Heart left ventricle (tissue), 13 donors: ENCODE measurements around the gene TEAD1.

Experiments used
- POLR2A ChIP-seq, 2 donors: fragments of 450-650 bp; IDR thresholded peaks; one replicate each; pipeline ENCODE4 v1.6.1; 2017; ENCODE audit warnings: antibody characterized with exemption in 2 of 2, mild to moderate bottlenecking in 2 of 2, moderate library complexity in 2 of 2
- TF ChIP-seq, protein P1 (sequence below), 12 donors: fragments of 200-600 bp; sonication (generic) in 4 of 12; IDR thresholded peaks; one replicate each; pipeline versions ENCODE4 v1.5.0 to v1.8.0; 2018 to 2022; ENCODE audit warnings: antibody characterized with exemption in 12 of 12, mild to moderate bottlenecking in 5 of 12
- donor health status: ischemic (EF 13 %, LVEDD 7.1; RV severe dilation, severe dysfunction).
- donor health status: DM: no; HTN: yes; CAD: no.
- donor health status: DM: no; HTN: no; CAD: no.
- donor health status: ischemic (EF 25% LVEDD 6.9; RV normal size, moderate dysfunction).
- donor health status: ischemic (EF 25% LVEDD 5.7; RV mildly dilated, moderate dysfunction).
- donor health status: ischemic (EF 35%, LVEDD 5.7; RV mildly dilated, moderate dysfunction).
- donor health status: nonischemic (EF 11% LVEDD 7.7; RV severe dilation, severe dysfunction).
- donor health status: DM: yes; HTN: yes; CAD: no.
- donor health status: PGD.
- donor health status: ischemic (EF 29% LVEDD 5.4; RV normal size, mild dysfunction).
- donor health status: nonischemic (EF 23%, LVEDD 6.1; RV moderate dilation, normal function).

DNA sequence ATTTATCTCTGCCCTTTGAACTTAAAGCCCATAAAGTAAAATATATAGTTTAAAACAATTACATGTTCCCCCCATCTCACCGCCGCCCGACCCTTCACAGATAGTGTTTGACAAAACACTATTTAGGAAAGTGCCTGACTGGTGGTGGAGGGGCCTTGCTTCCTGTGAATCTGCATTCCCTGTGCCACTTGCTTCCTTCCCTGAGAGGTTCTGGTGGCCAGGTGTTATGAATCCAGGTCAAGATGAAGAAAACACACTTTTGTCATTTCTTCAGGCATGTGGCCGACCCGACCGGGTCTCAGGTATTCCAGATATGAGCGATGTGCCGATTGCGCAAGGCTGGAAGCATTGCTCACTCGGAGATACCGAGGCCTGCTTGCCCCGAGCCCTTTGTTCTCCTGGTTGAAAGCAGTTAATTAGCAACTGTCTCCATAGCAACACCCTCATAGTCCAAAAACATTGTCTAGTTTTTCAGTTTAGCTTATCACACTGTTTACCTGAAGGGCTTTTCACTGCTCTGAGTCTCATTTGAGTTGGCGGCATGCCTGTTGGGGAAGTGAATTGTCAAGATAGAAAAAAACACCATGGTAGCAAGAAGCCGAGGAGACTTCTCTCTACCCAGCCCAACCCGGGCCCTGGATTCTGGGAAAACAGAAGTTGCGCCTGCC is 128.3 kb downstream of the TEAD1 start:
- TF ChIP-seq, protein P1, sequence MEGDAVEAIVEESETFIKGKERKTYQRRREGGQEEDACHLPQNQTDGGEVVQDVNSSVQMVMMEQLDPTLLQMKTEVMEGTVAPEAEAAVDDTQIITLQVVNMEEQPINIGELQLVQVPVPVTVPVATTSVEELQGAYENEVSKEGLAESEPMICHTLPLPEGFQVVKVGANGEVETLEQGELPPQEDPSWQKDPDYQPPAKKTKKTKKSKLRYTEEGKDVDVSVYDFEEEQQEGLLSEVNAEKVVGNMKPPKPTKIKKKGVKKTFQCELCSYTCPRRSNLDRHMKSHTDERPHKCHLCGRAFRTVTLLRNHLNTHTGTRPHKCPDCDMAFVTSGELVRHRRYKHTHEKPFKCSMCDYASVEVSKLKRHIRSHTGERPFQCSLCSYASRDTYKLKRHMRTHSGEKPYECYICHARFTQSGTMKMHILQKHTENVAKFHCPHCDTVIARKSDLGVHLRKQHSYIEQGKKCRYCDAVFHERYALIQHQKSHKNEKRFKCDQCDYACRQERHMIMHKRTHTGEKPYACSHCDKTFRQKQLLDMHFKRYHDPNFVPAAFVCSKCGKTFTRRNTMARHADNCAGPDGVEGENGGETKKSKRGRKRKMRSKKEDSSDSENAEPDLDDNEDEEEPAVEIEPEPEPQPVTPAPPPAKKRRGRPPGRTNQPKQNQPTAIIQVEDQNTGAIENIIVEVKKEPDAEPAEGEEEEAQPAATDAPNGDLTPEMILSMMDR (IDR thresholded peaks at IDR 0.05), result no peak
- TF ChIP-seq POLR2A (IDR thresholded peaks at IDR 0.05), result no peak
